ENCODE data around the gene AIP.

AIP gene

DNA sequence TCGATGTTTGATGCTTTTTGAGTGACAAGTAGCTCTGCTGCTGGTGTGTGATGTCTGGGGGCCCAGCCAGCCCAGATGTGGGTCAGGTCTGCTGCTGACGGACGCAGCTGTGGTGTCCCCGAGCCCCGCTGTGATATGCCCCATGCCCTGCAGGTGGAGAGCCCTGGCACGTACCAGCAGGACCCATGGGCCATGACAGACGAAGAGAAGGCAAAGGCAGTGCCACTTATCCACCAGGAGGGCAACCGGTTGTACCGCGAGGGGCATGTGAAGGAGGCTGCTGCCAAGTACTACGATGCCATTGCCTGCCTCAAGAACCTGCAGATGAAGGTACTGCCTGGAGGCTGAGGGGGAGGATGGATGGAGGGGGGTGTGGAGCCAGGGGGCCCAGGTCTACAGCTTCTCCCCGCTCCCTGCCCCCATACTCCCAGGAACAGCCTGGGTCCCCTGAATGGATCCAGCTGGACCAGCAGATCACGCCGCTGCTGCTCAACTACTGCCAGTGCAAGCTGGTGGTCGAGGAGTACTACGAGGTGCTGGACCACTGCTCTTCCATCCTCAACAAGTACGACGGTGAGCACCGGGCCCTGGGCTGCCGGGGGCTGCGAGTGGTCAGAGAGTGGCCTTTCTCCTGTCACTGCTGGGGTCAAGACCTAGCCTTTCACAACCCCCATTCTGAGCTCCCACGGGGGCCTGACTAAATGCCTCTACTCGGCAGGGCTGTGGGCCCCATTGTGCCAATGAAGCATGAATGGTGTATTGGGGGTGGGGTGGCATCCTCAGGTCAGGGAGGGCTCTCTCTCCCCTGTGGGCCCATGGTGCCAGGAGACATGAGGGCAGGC is 7.3 kb downstream of the AIP start:
- in situ Hi-C loops (cut with MboI; ENCODE audit: low pct_unique_long_range_greater_than_20kb, low sequenced_read_pairs, unreplicated experiment), result no loop called here
- TF ChIP-seq, protein P1, sequence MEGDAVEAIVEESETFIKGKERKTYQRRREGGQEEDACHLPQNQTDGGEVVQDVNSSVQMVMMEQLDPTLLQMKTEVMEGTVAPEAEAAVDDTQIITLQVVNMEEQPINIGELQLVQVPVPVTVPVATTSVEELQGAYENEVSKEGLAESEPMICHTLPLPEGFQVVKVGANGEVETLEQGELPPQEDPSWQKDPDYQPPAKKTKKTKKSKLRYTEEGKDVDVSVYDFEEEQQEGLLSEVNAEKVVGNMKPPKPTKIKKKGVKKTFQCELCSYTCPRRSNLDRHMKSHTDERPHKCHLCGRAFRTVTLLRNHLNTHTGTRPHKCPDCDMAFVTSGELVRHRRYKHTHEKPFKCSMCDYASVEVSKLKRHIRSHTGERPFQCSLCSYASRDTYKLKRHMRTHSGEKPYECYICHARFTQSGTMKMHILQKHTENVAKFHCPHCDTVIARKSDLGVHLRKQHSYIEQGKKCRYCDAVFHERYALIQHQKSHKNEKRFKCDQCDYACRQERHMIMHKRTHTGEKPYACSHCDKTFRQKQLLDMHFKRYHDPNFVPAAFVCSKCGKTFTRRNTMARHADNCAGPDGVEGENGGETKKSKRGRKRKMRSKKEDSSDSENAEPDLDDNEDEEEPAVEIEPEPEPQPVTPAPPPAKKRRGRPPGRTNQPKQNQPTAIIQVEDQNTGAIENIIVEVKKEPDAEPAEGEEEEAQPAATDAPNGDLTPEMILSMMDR (IDR thresholded peaks at IDR 0.05; ENCODE audit: extremely low read depth, insufficient read depth, missing control alignments), result no peak
- DNase-seq (ENCODE audit: low spot score), result no peak

DNA sequence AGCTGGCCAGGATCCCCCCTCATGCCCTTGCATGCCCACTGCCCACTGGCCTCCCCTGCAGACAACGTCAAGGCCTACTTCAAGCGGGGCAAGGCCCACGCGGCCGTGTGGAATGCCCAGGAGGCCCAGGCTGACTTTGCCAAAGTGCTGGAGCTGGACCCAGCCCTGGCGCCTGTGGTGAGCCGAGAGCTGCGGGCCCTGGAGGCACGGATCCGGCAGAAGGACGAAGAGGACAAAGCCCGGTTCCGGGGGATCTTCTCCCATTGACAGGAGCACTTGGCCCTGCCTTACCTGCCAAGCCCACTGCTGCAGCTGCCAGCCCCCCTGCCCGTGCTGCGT is 7.9 kb downstream of the AIP start:
- in situ Hi-C loops (cut with MboI; ENCODE audit: low pct_unique_long_range_greater_than_20kb, low sequenced_read_pairs, unreplicated experiment), result no loop called here

DNA sequence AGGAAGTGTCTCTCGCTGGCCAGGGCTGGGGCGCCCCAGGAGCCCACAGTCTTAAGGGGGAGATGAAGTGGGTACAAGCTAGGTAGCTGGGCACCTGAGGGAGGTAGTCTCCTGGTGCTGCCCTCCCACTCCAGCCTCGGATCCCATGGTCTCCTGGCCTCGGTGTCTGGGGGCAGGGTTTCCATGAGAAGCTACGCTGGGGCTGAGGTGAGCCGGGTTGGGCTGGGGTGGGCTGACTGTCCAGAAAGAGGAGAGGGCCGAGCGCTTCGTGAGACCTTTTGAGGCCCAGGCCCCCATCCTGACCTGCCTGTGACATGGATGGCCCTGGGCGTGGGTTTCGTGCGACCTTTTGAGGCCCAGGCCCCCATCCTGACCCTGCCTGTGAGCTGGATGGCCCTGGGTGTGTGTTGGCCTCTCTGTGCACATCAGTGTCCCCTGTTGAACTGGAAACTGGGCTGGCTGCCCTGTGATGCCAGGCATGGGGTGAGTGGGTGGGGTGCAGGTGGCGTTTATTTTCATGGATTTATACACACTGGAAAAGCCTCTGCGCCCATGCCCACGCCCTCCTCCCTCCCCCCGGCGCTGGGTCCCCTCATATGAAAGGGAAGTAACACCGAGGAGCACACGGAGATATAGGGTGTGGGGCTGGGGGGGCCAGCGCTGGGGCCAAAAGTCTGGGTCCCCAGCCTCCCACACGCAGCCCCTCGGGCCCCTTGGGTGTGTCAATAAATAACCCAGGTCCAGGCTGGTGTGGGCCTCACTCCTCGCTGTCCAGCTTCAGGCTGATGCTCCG is 8.6 kb downstream of the AIP start:
- in situ Hi-C loops (cut with MboI; ENCODE audit: low pct_unique_long_range_greater_than_20kb, low sequenced_read_pairs, unreplicated experiment), result no loop called here
- no peak for DNase-seq (ENCODE audit: low spot score)
- TF ChIP-seq, protein P1 (IDR thresholded peaks at IDR 0.05; ENCODE audit: extremely low read depth, insufficient read depth, missing control alignments), result no peak

More for the DNA sequence above, 7.9 kb downstream of the AIP start:
- no peak for DNase-seq (ENCODE audit: low spot score)
- TF ChIP-seq, protein P1 (IDR thresholded peaks at IDR 0.05; ENCODE audit: extremely low read depth, insufficient read depth, missing control alignments), result no peak

DNA sequence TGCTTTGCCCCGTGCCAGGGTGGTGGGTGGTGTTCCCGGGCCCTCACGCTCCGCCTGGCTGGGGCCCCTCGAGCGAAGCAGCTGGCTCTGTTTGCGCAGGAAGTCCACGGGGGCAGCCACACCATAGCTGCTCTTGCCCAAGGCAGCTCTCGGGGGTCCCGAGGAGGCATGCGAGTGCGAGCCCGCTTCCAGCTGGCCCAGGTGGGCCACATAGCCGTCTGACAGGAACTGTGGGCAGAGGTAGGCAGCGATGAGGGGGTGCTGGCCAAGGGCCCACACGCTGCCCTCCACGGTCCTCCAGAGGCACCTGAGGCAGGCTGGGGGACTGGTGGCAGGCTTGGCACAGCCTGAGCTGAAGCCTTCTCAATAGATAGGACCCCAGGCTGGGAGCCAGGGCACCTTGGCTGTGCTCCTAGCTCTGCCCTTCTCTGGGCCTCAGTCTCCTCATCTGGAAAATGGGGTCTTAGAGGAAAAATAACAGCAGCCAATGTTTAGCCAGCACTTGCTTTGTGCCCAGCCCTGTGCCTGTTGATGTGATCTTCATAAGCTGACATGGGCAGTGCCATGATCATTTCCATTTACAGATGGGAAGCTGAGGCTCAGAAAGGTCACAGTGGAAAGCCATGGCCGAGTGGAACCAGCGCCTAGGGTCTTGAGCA is 9.4 kb downstream of the AIP start:
- TF ChIP-seq, protein P1 (IDR thresholded peaks at IDR 0.05; ENCODE audit: extremely low read depth, insufficient read depth, missing control alignments), result no peak
- no peak for DNase-seq (ENCODE audit: low spot score)
- in situ Hi-C loops (cut with MboI; ENCODE audit: low pct_unique_long_range_greater_than_20kb, low sequenced_read_pairs, unreplicated experiment), result no loop called here

DNA sequence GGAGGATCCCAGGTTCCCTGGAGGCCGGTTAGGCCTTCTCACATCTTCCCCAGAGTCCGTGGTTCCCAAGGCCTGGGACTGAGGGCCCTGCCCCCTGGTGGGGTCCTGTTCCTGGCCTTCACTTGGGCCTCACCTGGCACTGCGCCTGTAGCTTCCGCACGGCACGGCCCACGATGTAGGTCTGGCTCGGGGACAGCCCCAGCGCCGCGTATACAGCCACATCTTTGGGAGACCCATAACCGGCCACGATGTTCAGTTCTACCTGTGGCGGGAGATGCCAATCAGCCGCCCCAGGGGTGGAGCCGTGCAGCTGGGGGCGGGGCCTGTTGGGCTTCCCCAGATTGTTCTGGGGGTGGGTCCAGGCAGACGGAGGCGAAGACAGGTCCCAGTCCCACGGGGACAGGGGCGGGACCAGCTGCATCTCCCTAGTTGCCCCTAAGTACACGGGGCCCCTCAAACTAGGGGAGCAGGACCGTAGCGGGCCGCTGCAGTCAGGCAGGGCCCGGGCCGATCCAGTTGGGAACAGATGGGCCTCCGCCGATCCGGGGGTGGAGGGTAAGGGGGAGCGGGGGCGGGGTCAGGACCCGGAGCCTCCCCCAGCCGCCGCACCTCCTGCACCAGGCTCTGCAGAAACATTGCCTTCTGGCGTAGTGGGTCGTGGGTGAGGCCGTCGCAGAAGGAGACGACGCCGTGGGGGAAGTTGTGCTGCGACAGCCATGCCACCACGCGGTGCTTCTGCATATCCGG is 10.1 kb downstream of the AIP start:
- no peak for DNase-seq (ENCODE audit: low spot score)
- TF ChIP-seq, protein P1 (IDR thresholded peaks at IDR 0.05; ENCODE audit: extremely low read depth, insufficient read depth, missing control alignments), result no peak
- in situ Hi-C loops (cut with MboI; ENCODE audit: low pct_unique_long_range_greater_than_20kb, low sequenced_read_pairs, unreplicated experiment), result no loop called here

Data from GM13977 (cell line).